ENCODE measurements around the gene MTOR.

GRCh38 chr1:11211925-11212587 lies 50.3 kb downstream of the MTOR start:
- TF ChIP-seq POLR2A (IDR thresholded peaks at IDR 0.05) (no peak), CTCF (IDR thresholded peaks at IDR 0.05) (no peak), EP300 (IDR thresholded peaks at IDR 0.05) (no peak)

Data from suprapubic skin (tissue), 3 donors.